HepG2 (cell line): ENCODE data around the gene NLRP5. TPM values are rescaled to one million over a fixed set of nuclear protein-coding genes. Genes with fewer than 3 reads are reported as not detected.

Experiments
- ATF7 ChIP-seq, 2 experiments: fragments of 450-650 bp in 1 of 2; sonication (generic) in 1 of 2; formaldehyde crosslinking in 1 of 2; IDR thresholded peaks; 2 replicates each; pipeline versions ENCODE4 v1.4.0 to v1.6.1; 2016 to 2020; ENCODE audit warnings: antibody characterized with exemption in 1 of 2, mild to moderate bottlenecking in 1 of 2, missing genetic modification reagents in 1 of 2
- BCL6 ChIP-seq: IDR thresholded peaks from 2 replicates; pipeline ENCODE4 v1.6.1; 2016; ENCODE audit warnings: missing genetic modification reagents, missing compliant biosample characterization
- GATAD1 ChIP-seq: IDR thresholded peaks from 2 replicates; pipeline ENCODE4 v1.6.1; 2016; ENCODE audit warnings: missing genetic modification reagents, missing compliant biosample characterization
- HES4 ChIP-seq: sonication (generic); formaldehyde crosslinking; IDR thresholded peaks from 2 replicates; pipeline ENCODE4 v1.9.0; 2021; ENCODE audit warnings: mild to moderate bottlenecking, missing genetic modification reagents, borderline replicate concordance
- NR3C1 ChIP-seq: sonication (generic); formaldehyde crosslinking; IDR thresholded peaks from 2 replicates; pipeline ENCODE4 v1.4.0; 2020; ENCODE audit warnings: missing genetic modification reagents
- PBX3 ChIP-seq: sonication (generic); formaldehyde crosslinking; IDR thresholded peaks from 2 replicates; pipeline ENCODE4 v1.8.1; 2023; ENCODE audit warnings: missing genetic modification reagents, inconsistent platforms, borderline replicate concordance
- PITX1 ChIP-seq: sonication (generic); formaldehyde crosslinking; IDR thresholded peaks from 2 replicates; pipeline ENCODE4 v1.5.1; 2020; ENCODE audit warnings: mild to moderate bottlenecking, missing genetic modification reagents
- RBFOX2 ChIP-seq: fragments of 200-400 bp; formaldehyde crosslinking; IDR thresholded peaks from 2 replicates; pipeline ENCODE4 v1.6.1; 2017; ENCODE audit warnings: low read depth, mild to moderate bottlenecking, low read length
- SOX5 ChIP-seq: IDR thresholded peaks from 2 replicates; pipeline ENCODE4 v1.6.1; 2016; ENCODE audit warnings: borderline replicate concordance
- ZBTB38 ChIP-seq: sonication (generic); formaldehyde crosslinking; IDR thresholded peaks from 2 replicates; pipeline ENCODE4 v1.5.1; 2020; ENCODE audit warnings: mild to moderate bottlenecking, missing genetic modification reagents
- ZMAT3 ChIP-seq: sonication (generic); formaldehyde crosslinking; conservative IDR thresholded peaks from 2 replicates; pipeline ENCODE4 v1.7.0; 2021; ENCODE audit warnings: missing genetic modification reagents
- ZNF431 ChIP-seq: sonication (generic); formaldehyde crosslinking; IDR thresholded peaks from 2 replicates; pipeline ENCODE4 v1.9.0; 2022; ENCODE audit warnings: missing genetic modification reagents, low read depth, mild to moderate bottlenecking, borderline replicate concordance
- ZNF460 ChIP-seq: sonication (generic); formaldehyde crosslinking; IDR thresholded peaks from 2 replicates; pipeline ENCODE4 v1.5.1; 2020; ENCODE audit warnings: missing genetic modification reagents, mild to moderate bottlenecking, borderline replicate concordance
- ZNF484 ChIP-seq: sonication (generic); formaldehyde crosslinking; IDR thresholded peaks from 2 replicates; pipeline ENCODE4 v1.5.1; 2020; ENCODE audit warnings: mild to moderate bottlenecking, low read depth, missing genetic modification reagents, borderline replicate concordance
- ZNF558 ChIP-seq: sonication (generic); formaldehyde crosslinking; IDR thresholded peaks from 2 replicates; pipeline ENCODE4 v1.9.0; 2022; ENCODE audit warnings: mild to moderate bottlenecking, missing genetic modification reagents, borderline replicate concordance
- ZNF577 ChIP-seq: sonication (generic); formaldehyde crosslinking; IDR thresholded peaks from 2 replicates; pipeline ENCODE4 v1.4.0; 2020; ENCODE audit warnings: mild to moderate bottlenecking, low read depth, missing genetic modification reagents, borderline replicate concordance
- polyA plus RNA-seq, 8 experiments: library from polyadenylated mRNA; depleted of rRNA in 3 of 8; stranded (reverse) in 7 of 8; unstranded in 1 of 8; fragments of >200 nt; fragmentation: Illumina TruSeq in 4 of 8; extraction: Trizol in 4 of 8; gene quantifications; 2 replicates each; pipeline versions ENCODE4 v1.2.1 to v1.2.3, GENCODE V29; 2011 to 2016; ENCODE audit warnings: low read depth in 4 of 8, missing spikeins in 1 of 8, mixed read lengths in 1 of 8; ENCODE audit not compliant: insufficient read depth in 1 of 8
- total RNA-seq, 5 experiments: library from RNA; depleted of rRNA; stranded (reverse); fragments of >200 nt; fragmentation: Illumina TruSeq; extraction: Trizol; gene quantifications; 2 replicates each; pipeline ENCODE4 v1.2.3, GENCODE V29; 2016; ENCODE audit warnings: low read depth in 1 of 5
- TF ChIP-seq, protein P1 (sequence below): sonication (generic); formaldehyde crosslinking; IDR thresholded peaks from 2 replicates; pipeline ENCODE4 v1.4.0; 2020; ENCODE audit warnings: missing genetic modification reagents

Gene NLRP5
- total and polyA plus RNA-seq, 2 of the 13 experiments (the other 11 are each of a cell fraction or from before 2014, with no cell fraction given), result not detected

DNA sequence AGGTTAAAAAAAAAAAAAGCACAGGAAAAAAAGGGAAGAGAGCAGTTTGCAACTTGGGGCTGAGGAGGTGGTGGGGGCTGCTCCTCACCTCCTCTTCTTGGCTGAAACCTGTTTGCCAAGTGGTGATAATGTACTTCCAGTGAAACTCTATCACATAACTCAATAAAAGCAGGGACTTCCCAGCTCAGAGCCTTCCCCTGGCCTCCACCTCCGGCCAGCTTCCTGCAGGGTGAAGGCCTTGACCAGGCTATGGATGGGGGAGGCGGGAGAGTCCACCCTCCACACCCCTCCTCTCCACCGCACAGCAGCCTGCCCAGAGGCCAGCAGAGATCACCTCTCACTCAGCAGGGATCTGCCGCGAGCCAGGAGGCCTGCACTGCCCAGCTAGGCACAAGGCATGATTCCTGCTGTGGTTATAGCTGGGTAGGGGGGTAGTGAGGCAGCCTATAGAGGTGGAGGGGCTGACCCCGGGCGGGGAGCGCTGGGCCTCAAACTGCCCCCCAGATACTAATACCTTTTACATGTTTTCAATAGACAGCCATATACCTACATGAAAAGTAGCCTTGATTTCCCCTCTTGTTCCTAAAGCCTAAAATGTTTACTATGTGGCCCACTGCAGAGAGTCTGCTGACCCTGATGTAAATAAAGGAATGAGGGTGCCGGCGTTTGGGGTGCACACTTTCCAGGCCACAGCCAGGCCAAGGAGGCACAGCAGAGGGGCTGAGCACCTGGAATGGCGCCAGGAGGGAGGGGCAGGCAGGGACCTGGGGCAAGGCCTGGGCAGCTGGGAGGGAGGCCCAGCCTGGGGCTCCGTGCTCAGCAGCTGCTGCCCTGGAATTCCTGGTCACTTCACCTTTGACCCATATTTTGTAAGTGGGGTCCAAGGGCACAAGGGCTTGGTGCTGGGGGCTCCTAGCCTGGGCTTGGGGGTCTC, 124.2 kb downstream of the NLRP5 start (continued):
- TF ChIP-seq PBX3 (CRISPR knock-in tag) (no peak), NR3C1 (CRISPR knock-in tag) (no peak), RBFOX2 (peak; percentile 55), ZNF577 (CRISPR knock-in tag) (no peak), ZNF460 (peak; percentile 55), SOX5 (CRISPR knock-in tag) (0 out of 2 replicates have a peak, but pooled peaks have one; percentile 13), ZMAT3 (CRISPR knock-in tag) (no peak), ZBTB38 (CRISPR knock-in tag) (0 out of 2 replicates have a peak, but pooled peaks have one; percentile 23), PITX1 (CRISPR knock-in tag) (0 out of 2 replicates have a peak, but pooled peaks have one; percentile 21), ZNF431 (peak; percentile 74; the same call in 1 of the 2 replicates), HES4 (CRISPR knock-in tag) (no peak), BCL6 (CRISPR knock-in tag) (peak; percentile 77), ZNF558 (no peak), ZNF484 (CRISPR knock-in tag) (no peak), GATAD1 (CRISPR knock-in tag) (no peak; the same call in 1 of the 2 replicates), ATF7 (IDR thresholded peaks at IDR 0.05) (no peak), ATF7 (CRISPR knock-in tag; IDR thresholded peaks at IDR 0.05) (0 out of 2 replicates have a peak, but pooled peaks have one; percentile 20)
- TF ChIP-seq, protein P1, sequence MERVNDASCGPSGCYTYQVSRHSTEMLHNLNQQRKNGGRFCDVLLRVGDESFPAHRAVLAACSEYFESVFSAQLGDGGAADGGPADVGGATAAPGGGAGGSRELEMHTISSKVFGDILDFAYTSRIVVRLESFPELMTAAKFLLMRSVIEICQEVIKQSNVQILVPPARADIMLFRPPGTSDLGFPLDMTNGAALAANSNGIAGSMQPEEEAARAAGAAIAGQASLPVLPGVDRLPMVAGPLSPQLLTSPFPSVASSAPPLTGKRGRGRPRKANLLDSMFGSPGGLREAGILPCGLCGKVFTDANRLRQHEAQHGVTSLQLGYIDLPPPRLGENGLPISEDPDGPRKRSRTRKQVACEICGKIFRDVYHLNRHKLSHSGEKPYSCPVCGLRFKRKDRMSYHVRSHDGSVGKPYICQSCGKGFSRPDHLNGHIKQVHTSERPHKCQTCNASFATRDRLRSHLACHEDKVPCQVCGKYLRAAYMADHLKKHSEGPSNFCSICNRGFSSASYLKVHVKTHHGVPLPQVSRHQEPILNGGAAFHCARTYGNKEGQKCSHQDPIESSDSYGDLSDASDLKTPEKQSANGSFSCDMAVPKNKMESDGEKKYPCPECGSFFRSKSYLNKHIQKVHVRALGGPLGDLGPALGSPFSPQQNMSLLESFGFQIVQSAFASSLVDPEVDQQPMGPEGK, result peak; percentile 89
